Vagina (tissue), 2 donors: ENCODE data around the gene PPIP5K1. TPM values are rescaled to one million over a fixed set of nuclear protein-coding genes. Genes with fewer than 3 reads are reported as not detected.

ENCODE experiments used
- DNase-seq, 2 donors: peaks; one replicate each; pipeline ENCODE4 v3.0.0-alpha.2; 2017; ENCODE audit errors: extremely low spot score in 2 of 2
- H3K27ac ChIP-seq: fragments of 200-600 bp; sonication (generic); one replicate; pipeline ENCODE4 v1.5.1; 2019
- H3K27me3 ChIP-seq: fragments of 200-600 bp; sonication (generic); one replicate; pipeline ENCODE4 v1.5.1; 2019
- H3K36me3 ChIP-seq, 2 donors: fragments of 200-600 bp; sonication (generic); one replicate each; pipeline ENCODE4 v1.5.1; 2017 to 2019
- H3K4me1 ChIP-seq: fragments of 200-600 bp; sonication (generic); one replicate; pipeline ENCODE4 v1.5.1; 2019
- H3K4me3 ChIP-seq, 2 donors: fragments of 200-600 bp; sonication (generic); 1 replicate in 1 of 2; 2 replicates in 1 of 2; pipeline ENCODE4 v1.5.1; 2016 to 2019
- H3K9me3 ChIP-seq: fragments of 200-600 bp; sonication (generic); one replicate; pipeline ENCODE4 v1.5.1; 2019
- POLR2A ChIP-seq, 2 donors: fragments of 450-650 bp; IDR thresholded peaks; one replicate each; pipeline ENCODE4 v1.6.1; 2017; ENCODE audit warnings: antibody characterized with exemption in 2 of 2, mild to moderate bottlenecking in 2 of 2, moderate library complexity in 2 of 2
- POLR2AphosphoS5 ChIP-seq, 2 donors: sonication (generic); formaldehyde crosslinking; IDR thresholded peaks; one replicate each; pipeline ENCODE4 v1.9.0; 2017; ENCODE audit warnings: antibody characterized with exemption in 2 of 2, mild to moderate bottlenecking in 2 of 2, low read depth in 1 of 2; ENCODE audit not compliant: insufficient read depth in 1 of 2
- intact Hi-C: fragments of 100-400 bp; cut with DNase I; formaldehyde crosslinking; loops from one replicate; pipeline ENCODE4 v1.15.1; 2023
- total RNA-seq: library from RNA; depleted of rRNA; stranded (reverse); fragments of >200 nt; gene quantifications from one replicate; pipeline ENCODE4 v1.2.3, GENCODE V29; 2016
- TF ChIP-seq, protein P1 (sequence below), 3 experiments: fragments of 450-650 bp in 2 of 3; fragments of 200-600 bp in 1 of 3; sonication (generic) in 1 of 3; IDR thresholded peaks; one replicate each; pipeline ENCODE4 v1.5.1; 2017 to 2019; ENCODE audit warnings: antibody characterized with exemption in 3 of 3, mild to moderate bottlenecking in 2 of 3, moderate library complexity in 2 of 3

The PPIP5K1 gene
- total RNA-seq, 1 donor from 2014 or later: 46.4 TPM

DNA sequence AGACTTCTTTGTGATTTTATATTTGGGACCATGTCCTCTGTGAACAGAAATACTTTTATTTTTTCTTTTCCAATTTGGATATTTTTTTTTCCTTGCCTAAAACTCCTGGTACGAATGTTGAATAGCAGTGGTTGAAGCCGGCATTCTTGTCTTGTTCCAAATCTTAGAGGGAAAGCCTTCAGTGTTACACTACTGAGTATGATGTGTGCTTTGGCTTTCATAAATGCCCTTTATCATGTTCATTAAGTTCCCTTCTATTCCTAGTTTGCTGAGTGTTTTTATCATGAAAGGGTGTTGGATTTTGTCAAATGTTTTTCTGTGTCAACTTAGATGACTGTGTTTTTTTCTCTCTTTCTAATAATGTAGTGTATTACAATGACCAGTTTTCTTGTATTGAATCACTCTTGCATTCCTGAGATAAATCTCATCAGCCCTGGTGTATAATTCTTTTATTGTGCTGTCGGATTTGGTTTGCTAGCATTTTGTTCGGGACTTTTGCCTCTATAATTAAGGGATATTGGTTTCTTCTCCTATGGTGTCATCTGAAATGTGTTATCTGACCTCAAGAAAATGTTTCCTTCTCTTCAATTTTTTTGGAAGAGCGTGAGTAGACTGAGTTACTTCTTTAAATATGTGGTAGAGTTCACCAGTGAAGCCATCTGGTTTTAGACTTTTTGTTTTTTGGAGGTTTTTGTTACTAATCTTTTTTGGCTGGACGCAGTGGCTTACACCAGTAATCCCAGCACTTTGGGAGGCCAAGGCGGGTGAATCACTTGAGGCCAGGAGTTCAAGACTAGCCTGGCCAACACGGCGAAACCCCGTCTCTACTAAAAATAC is 39.3 kb downstream of the PPIP5K1 start:
- intact Hi-C loops: no loop called here
- H3K27ac ChIP-seq: no peak overlapping the region
- H3K4me3 ChIP-seq: no peak overlapping the region
- no peaks in the 10 kb centered on the region for H3K4me1 ChIP-seq
- peaks cover 0 to 5% of the 10 kb centered on the region in 2 donors for H3K36me3 ChIP-seq
- no peaks in the 10 kb centered on the region for H3K9me3 ChIP-seq
- TF ChIP-seq, protein P1, sequence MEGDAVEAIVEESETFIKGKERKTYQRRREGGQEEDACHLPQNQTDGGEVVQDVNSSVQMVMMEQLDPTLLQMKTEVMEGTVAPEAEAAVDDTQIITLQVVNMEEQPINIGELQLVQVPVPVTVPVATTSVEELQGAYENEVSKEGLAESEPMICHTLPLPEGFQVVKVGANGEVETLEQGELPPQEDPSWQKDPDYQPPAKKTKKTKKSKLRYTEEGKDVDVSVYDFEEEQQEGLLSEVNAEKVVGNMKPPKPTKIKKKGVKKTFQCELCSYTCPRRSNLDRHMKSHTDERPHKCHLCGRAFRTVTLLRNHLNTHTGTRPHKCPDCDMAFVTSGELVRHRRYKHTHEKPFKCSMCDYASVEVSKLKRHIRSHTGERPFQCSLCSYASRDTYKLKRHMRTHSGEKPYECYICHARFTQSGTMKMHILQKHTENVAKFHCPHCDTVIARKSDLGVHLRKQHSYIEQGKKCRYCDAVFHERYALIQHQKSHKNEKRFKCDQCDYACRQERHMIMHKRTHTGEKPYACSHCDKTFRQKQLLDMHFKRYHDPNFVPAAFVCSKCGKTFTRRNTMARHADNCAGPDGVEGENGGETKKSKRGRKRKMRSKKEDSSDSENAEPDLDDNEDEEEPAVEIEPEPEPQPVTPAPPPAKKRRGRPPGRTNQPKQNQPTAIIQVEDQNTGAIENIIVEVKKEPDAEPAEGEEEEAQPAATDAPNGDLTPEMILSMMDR (IDR thresholded peaks at IDR 0.05): no peak
- TF ChIP-seq POLR2AphosphoS5 (IDR thresholded peaks at IDR 0.05; ENCODE audit: insufficient read depth in 1 of 2, low read depth in 1 of 2): no peak
- TF ChIP-seq POLR2A (IDR thresholded peaks at IDR 0.05): no peak
- H3K27me3 ChIP-seq: no peaks in the 10 kb centered on the region
- no peak for DNase-seq

DNA sequence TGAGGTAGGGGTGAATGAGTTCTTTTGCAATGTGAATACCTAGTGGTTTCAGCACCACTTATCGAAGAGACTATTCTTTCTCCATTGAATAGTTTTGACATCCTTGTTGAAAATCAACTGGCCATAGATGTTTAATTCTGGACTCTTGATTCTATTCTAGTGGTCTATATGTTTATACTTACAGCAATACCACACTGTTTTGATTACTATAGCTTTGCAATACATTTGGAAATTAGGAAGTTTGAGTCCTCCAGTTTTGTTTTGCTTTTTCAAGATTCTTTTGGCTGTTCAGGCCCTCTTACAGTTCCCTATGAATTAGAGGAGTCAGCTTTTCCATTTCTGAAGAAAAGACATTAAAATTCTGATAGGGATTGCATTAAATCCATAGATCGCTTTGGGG is 42.5 kb downstream of the PPIP5K1 start:
- H3K4me1 ChIP-seq: no peaks in the 10 kb centered on the region
- H3K27ac ChIP-seq: no peak overlapping the region
- H3K4me3 ChIP-seq: no peak overlapping the region
- H3K9me3 ChIP-seq: peaks cover 3% of the 10 kb centered on the region
- H3K27me3 ChIP-seq: no peaks in the 10 kb centered on the region
- H3K36me3 ChIP-seq: no peaks in the 10 kb centered on the region
- intact Hi-C loops: no loop called here
- DNase-seq: no peak
- TF ChIP-seq POLR2AphosphoS5 (IDR thresholded peaks at IDR 0.05; ENCODE audit: insufficient read depth in 1 of 2, low read depth in 1 of 2) (no peak), POLR2A (IDR thresholded peaks at IDR 0.05) (no peak)
- TF ChIP-seq, protein P1 (IDR thresholded peaks at IDR 0.05): no peak

DNA sequence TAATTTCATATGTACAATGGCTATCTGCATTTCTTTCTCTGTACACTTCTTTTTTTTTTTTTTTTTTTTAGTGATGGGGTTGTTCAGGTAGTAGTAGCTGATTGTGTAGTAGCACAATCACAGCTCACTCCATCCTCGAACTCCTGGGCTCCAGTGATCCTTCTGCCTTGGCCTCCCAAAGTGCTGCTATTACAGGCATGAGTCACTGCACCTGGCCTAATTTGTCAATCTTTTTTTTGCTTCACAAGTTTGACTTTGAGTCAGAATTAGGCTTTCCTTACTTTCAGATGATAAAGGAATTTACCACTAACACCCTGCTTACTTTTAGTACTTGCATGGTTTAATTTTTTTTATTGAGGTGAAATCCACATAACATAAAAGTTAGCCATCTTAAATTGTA is 44.6 kb downstream of the PPIP5K1 start:
- Histone ChIP-seq H3K4me1 (no peaks in the 10 kb centered on the region), H3K27ac (no peak overlapping the region), H3K9me3 (peaks cover 3% of the 10 kb centered on the region), H3K36me3 (no peaks in the 10 kb centered on the region), H3K4me3 (no peak overlapping the region), H3K27me3 (no peaks in the 10 kb centered on the region)
- TF ChIP-seq POLR2A (IDR thresholded peaks at IDR 0.05) (no peak), POLR2AphosphoS5 (IDR thresholded peaks at IDR 0.05; ENCODE audit: insufficient read depth in 1 of 2, low read depth in 1 of 2) (no peak)
- TF ChIP-seq, protein P1 (IDR thresholded peaks at IDR 0.05): no peak
- no peak for DNase-seq
- intact Hi-C loops: no loop called here

DNA sequence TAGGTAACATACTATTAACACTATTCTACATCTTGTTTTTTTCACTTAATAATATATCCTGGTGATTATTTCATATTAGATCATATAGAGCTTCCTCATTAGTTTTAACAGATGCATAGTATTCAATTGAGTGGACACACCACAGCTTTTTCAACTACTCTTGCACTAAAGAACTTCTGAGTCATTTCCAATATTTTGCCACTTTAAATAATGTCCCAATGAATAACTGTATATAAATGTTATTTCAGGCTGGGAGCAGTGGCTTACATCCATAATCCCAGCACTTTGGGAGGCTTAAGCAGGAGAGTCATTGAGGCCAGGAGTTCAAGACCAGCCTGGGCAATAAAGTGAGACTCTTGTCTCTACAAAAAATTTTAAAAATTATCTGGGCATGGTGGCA is 45.7 kb downstream of the PPIP5K1 start:
- H3K4me3 ChIP-seq: no peak overlapping the region
- TF ChIP-seq POLR2A (IDR thresholded peaks at IDR 0.05): no peak
- TF ChIP-seq, protein P1 (IDR thresholded peaks at IDR 0.05): no peak
- TF ChIP-seq POLR2AphosphoS5 (IDR thresholded peaks at IDR 0.05; ENCODE audit: insufficient read depth in 1 of 2, low read depth in 1 of 2): no peak
- no peaks in the 10 kb centered on the region for H3K27me3 ChIP-seq
- H3K4me1 ChIP-seq: no peaks in the 10 kb centered on the region
- no peak overlapping the region for H3K27ac ChIP-seq
- H3K9me3 ChIP-seq: peaks cover 3% of the 10 kb centered on the region
- no peak for DNase-seq
- intact Hi-C loops: no loop called here
- H3K36me3 ChIP-seq: peaks cover 0 to under 1% of the 10 kb centered on the region in 2 donors

DNA sequence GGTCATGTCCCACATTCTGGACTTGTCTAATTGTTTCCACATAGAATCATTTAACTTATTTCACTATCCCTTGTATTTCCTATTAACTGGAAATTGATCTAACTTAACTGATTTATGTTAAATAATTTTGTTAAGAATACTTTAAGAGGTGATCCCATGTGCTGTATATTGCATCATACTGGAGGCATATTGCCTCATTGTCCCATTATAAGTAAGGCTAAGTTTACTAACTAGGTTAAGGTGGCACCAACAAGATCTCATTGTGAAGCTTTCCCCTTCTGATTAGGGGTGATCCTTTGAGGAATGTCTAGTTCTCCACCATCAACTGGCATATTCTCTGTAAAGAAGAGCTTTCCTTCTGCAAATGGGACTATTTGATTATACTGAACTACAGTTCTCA is 48.2 kb downstream of the PPIP5K1 start:
- H3K9me3 ChIP-seq: peaks cover 3% of the 10 kb centered on the region
- H3K27me3 ChIP-seq: no peaks in the 10 kb centered on the region
- no peak for DNase-seq
- TF ChIP-seq, protein P1 (IDR thresholded peaks at IDR 0.05): no peak
- TF ChIP-seq POLR2AphosphoS5 (IDR thresholded peaks at IDR 0.05; ENCODE audit: insufficient read depth in 1 of 2, low read depth in 1 of 2): no peak
- TF ChIP-seq POLR2A (IDR thresholded peaks at IDR 0.05): no peak
- intact Hi-C loops: no loop called here
- H3K27ac ChIP-seq: no peak overlapping the region
- H3K4me3 ChIP-seq: no peak overlapping the region
- no peaks in the 10 kb centered on the region for H3K4me1 ChIP-seq
- peaks cover 0 to 3% of the 10 kb centered on the region in 2 donors for H3K36me3 ChIP-seq
